ENCODE results near the gene POLR2I. TPM values are rescaled to one million over a fixed set of nuclear protein-coding genes. Genes with fewer than 3 reads are reported as not detected.

POLR2I gene
- total and polyA plus RNA-seq, 9 of the 15 experiments (the other 6 are each of a cell fraction or from before 2014, with no cell fraction given) = 28.0 to 283 (median 123) TPM

- TF ChIP-seq RERE (CRISPR knock-in tag; IDR thresholded peaks at IDR 0.05; ENCODE audit: borderline replicate concordance) (no peak), PRDM10 (IDR thresholded peaks at IDR 0.05; ENCODE audit: partially characterized antibody) (no peak), ZNF174 (CRISPR knock-in tag; IDR thresholded peaks at IDR 0.05) (no peak), ESRRA (IDR thresholded peaks at IDR 0.05; ENCODE audit: borderline replicate concordance, low read depth) (no peak), CCNT2 (IDR thresholded peaks at IDR 0.05; ENCODE audit: borderline replicate concordance, extremely low read depth, insufficient read length, low read depth, low read length) (no peak), ZNF696 (CRISPR knock-in tag; conservative IDR thresholded peaks at IDR 0.05) (no peak), ARHGAP35 (IDR thresholded peaks at IDR 0.05; ENCODE audit: partially characterized antibody) (no peak)
Measured at GRCh38 chr19:36163813-36164212, 49.1 kb upstream of the POLR2I start (continued).

All from K562 (cell line).